CD4-positive, alpha-beta T cell treated with Interleukin-4 for 1 hour (primary cell): Measurements from ENCODE around the gene NEK8.
"Not testable (repeated sequence)": the region's sequence is repeated elsewhere in the genome, so short reads cannot be mapped to it uniquely, and the experiment has no call there.

Source experiments
- DNase-seq, 2 donors: peaks; one replicate each; pipeline ENCODE4 v3.0.0-alpha.2; 2020 to 2022

Gene NEK8

DNA sequence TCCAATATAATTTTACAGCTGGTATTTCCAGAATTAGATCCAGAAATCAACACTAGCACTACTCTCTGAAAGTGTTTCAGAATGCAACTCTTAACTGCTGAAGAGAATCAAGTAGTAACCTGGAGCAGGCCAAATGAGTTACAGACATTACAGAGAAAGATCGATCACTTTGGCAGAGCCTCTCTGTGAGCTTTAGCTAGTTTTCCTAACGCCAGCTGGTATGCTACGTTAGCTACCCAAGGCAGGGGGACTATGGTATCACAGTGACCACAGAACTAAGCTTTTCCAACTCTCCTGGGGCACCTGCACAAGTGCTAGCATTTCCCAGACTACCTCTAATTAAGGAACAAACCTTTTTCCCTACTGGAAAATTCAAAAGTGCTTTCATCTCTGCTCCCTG is 45.6 kb downstream of the NEK8 start:
- no peak for DNase-seq

DNA sequence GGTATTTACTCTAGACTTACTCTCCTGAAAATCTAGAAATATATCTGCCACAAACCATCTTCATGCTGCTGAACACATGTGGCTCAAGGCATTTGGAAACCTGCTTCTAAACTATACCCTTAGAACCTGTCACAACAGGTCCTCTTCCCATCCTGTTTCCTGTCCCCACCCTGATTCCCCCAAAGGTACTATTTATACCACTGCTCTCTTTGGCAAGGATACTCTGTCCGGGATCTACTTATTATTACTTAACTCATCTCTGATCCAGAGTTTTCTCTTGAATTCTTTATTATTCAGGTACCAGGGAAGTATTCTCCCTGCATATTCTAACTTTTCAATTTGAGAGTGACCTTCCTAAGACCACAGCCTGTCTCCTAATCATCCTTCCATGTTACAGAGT is 48.6 kb downstream of the NEK8 start:
- no peak for DNase-seq

DNA sequence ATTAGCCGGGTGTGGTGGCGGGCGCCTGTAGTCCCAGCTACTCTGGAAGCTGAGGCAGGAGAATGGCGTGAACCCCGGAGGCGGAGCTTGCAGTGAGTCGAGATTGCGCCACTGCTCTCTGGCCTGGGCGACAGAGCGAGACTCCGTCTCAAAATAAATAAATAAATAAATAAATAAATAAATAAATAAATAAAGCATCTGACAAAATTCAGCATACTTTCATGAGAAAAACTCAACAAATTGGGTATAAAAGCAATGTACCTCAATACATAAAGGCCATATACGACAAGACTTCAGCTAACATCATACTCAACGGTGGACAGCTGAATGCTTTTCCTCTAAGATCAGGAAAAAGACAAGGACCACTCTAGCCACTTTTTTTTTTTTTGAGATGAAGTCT is 51.0 kb downstream of the NEK8 start:
- not testable (repeated sequence) for DNase-seq

DNA sequence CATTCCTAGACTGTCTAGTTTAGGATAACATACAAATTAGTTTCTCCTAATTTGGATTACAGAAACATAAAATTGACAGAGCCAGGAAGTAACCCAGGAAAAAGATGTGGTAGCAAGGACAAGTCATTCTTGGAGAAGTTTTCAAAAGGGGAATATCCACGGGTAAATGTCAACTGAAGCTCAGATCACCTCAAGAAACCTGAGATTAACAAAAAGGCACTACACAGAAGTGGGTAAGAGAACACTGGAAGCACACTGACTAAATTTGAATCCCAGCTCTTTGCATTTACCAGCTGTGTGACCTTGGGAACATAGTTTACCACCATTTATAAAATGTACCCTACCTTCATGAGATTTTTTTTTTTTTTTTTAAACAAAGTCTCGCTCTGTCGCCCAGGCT is 54.6 kb downstream of the NEK8 start:
- no peak for DNase-seq

DNA sequence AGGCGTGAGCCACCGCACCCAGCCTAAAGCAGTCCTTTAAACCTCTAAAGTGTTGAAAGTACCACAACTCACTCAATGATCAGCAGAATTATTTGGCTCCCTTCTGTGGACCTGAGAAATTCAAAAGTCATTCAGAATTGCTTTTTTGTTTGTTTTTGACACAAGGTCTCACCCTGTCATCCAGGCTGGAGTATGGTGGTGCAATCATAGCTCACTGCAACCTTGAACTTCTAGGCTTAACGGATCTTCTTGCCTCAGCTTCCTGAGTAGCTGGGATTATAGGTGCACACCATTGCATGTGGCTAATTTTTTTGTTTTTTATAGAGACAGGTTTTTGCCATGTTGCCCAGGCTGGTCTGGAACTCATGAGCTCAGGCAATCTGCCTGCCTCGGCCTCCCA is 59.5 kb downstream of the NEK8 start:
- DNase-seq, result no peak
